Pulmonary artery endothelial cell (primary cell): ENCODE results near the gene FABP2. TPM values are rescaled to one million over a fixed set of nuclear protein-coding genes. Genes with fewer than 3 reads are reported as not detected.

ENCODE experiments used
- total RNA-seq: library from RNA; depleted of rRNA; stranded (reverse); fragments of >200 nt; gene quantifications from 2 replicates; pipeline ENCODE4 v1.2.3, GENCODE V29; 2014

FABP2 gene
- total RNA-seq, 1 donor from 2014 or later: not detected

Other genes with a start within 250 kb of the FABP2 start
- 0.20 TPM in 1 of 2 replicates, not detected in the other for gene MYOZ2, start 186.3 kb downstream of the FABP2 start, total RNA-seq
- gene USP53, start 109.4 kb downstream of the FABP2 start, total RNA-seq: 40.8 and 73.1 TPM in 2 replicates